ENCODE data around the gene KDELR3. TPM values are rescaled to one million over a fixed set of nuclear protein-coding genes. Genes with fewer than 3 reads are reported as not detected.

KDELR3 gene
- total RNA-seq, 1 donor from 2014 or later = 8.3 TPM

GRCh38 chr22:38440747-38441350, 27.0 kb upstream of the KDELR3 start:
- DNase-seq (no peak), ATAC-seq (no peak)
- H3K9me3 ChIP-seq = no peaks in the 10 kb centered on the region
- no peaks in the 10 kb centered on the region for H3K36me3 ChIP-seq
- H3K27me3 ChIP-seq (ENCODE audit: low read depth) = peaks cover 16% of the 10 kb centered on the region
- H3K4me3 ChIP-seq = no peak overlapping the region
- H3K4me1 ChIP-seq = no peaks in the 10 kb centered on the region
- no peak for TF ChIP-seq CTCF (IDR thresholded peaks at IDR 0.05)
- no peak overlapping the region for H3K27ac ChIP-seq
- intact Hi-C loops (cut with DNase I) = no loop called here

GRCh38 chr22:38441620-38442287, 26.1 kb upstream of the KDELR3 start:
- intact Hi-C loops (cut with DNase I) = no loop called here
- H3K27me3 ChIP-seq (ENCODE audit: low read depth) = peaks cover 21% of the 10 kb centered on the region
- DNase-seq = no peak
- no peak for ATAC-seq
- TF ChIP-seq CTCF (IDR thresholded peaks at IDR 0.05) = no peak
- no peak overlapping the region for H3K4me3 ChIP-seq
- H3K9me3 ChIP-seq = no peaks in the 10 kb centered on the region
- H3K27ac ChIP-seq = no peak overlapping the region
- no peaks in the 10 kb centered on the region for H3K4me1 ChIP-seq
- no peaks in the 10 kb centered on the region for H3K36me3 ChIP-seq

GRCh38 chr22:38442967-38443627, 24.8 kb upstream of the KDELR3 start:
- H3K4me1 ChIP-seq = no peaks in the 10 kb centered on the region
- no peak overlapping the region for H3K4me3 ChIP-seq
- DNase-seq (no peak), ATAC-seq (no peak)
- H3K9me3 ChIP-seq = no peaks in the 10 kb centered on the region
- peaks cover 21% of the 10 kb centered on the region for H3K27me3 ChIP-seq (ENCODE audit: low read depth)
- intact Hi-C loops (cut with DNase I) = no loop called here
- H3K36me3 ChIP-seq = no peaks in the 10 kb centered on the region
- no peak overlapping the region for H3K27ac ChIP-seq
- TF ChIP-seq CTCF (IDR thresholded peaks at IDR 0.05) = no peak

GRCh38 chr22:38443628-38444521, 24.0 kb upstream of the KDELR3 start:
- no peak for ATAC-seq
- no peak overlapping the region for H3K4me3 ChIP-seq
- no peaks in the 10 kb centered on the region for H3K36me3 ChIP-seq
- peaks cover 27% of the 10 kb centered on the region for H3K27me3 ChIP-seq (ENCODE audit: low read depth)
- H3K9me3 ChIP-seq = no peaks in the 10 kb centered on the region
- no peak overlapping the region for H3K27ac ChIP-seq
- no peak for DNase-seq
- TF ChIP-seq CTCF (IDR thresholded peaks at IDR 0.05) = no peak
- no peaks in the 10 kb centered on the region for H3K4me1 ChIP-seq
- intact Hi-C loops (cut with DNase I) = no loop called here

GRCh38 chr22:38444783-38445182, 23.1 kb upstream of the KDELR3 start:
- no peak for DNase-seq
- Histone ChIP-seq H3K36me3 (no peaks in the 10 kb centered on the region), H3K9me3 (no peaks in the 10 kb centered on the region), H3K27ac (no peak overlapping the region), H3K27me3 (ENCODE audit: low read depth) (peaks cover 33% of the 10 kb centered on the region), H3K4me3 (no peak overlapping the region), H3K4me1 (no peaks in the 10 kb centered on the region)
- intact Hi-C loops (cut with DNase I) = no loop called here
- TF ChIP-seq CTCF (IDR thresholded peaks at IDR 0.05) = no peak
- no peak for ATAC-seq

Measured in lower lobe of right lung (tissue), 2 donors.